ENCODE data around the gene SEMA6D. TPM values are rescaled to one million over a fixed set of nuclear protein-coding genes. Genes with fewer than 3 reads are reported as not detected.

The SEMA6D gene
- total RNA-seq, 2 experiments from 2014 or later, result not detected

GRCh38 chr15:47742334-47742733, 25.0 kb downstream of the SEMA6D start:
- CTCF ChIA-PET, result no interaction called here
- POLR2A ChIA-PET, result no interaction called here

GRCh38 chr15:47742742-47743141, 25.4 kb downstream of the SEMA6D start:
- POLR2A ChIA-PET, result no interaction called here
- CTCF ChIA-PET, result no interaction called here

- CTCF ChIA-PET, result no interaction called here
- POLR2A ChIA-PET, result no interaction called here
Observed at GRCh38 chr15:47743385-47743784, 26.1 kb downstream of the SEMA6D start.

- ChIA-PET POLR2A (no interaction called here), CTCF (no interaction called here)
Observed at GRCh38 chr15:47743886-47744285, 26.6 kb downstream of the SEMA6D start.

GRCh38 chr15:47744496-47744895, 27.2 kb downstream of the SEMA6D start:
- POLR2A ChIA-PET, result no interaction called here
- CTCF ChIA-PET, result no interaction called here

- CTCF ChIA-PET, result no interaction called here
- POLR2A ChIA-PET, result no interaction called here
Observed at GRCh38 chr15:47744973-47745372, 27.7 kb downstream of the SEMA6D start.

GRCh38 chr15:47746516-47746915, 29.2 kb downstream of the SEMA6D start:
- ChIA-PET CTCF (no interaction called here), POLR2A (no interaction called here)

GRCh38 chr15:47750030-47750739, 32.9 kb downstream of the SEMA6D start:
- CTCF ChIA-PET, result no interaction called here

GRCh38 chr15:47750740-47751262, 33.5 kb downstream of the SEMA6D start:
- POLR2A ChIA-PET, result no interaction called here
- CTCF ChIA-PET, result no interaction called here

More at GRCh38 chr15:47750030-47750739, 32.9 kb downstream of the SEMA6D start:
- POLR2A ChIA-PET, result no interaction called here

GRCh38 chr15:47753591-47753990, 36.3 kb downstream of the SEMA6D start:
- CTCF ChIA-PET, result no interaction called here
- POLR2A ChIA-PET, result no interaction called here

GRCh38 chr15:47754312-47754711, 37.0 kb downstream of the SEMA6D start:
- ChIA-PET CTCF (no interaction called here), POLR2A (no interaction called here)

GRCh38 chr15:47755941-47756340, 38.6 kb downstream of the SEMA6D start:
- ChIA-PET CTCF (no interaction called here), POLR2A (no interaction called here)

- ChIA-PET CTCF (no interaction called here), POLR2A (no interaction called here)
Observed at GRCh38 chr15:47756872-47757271, 39.6 kb downstream of the SEMA6D start.

- CTCF ChIA-PET, result no interaction called here
- POLR2A ChIA-PET, result no interaction called here
Observed at GRCh38 chr15:47757331-47757730, 40.0 kb downstream of the SEMA6D start.

- ChIA-PET POLR2A (no interaction called here), CTCF (no interaction called here)
Observed at GRCh38 chr15:47762621-47763020, 45.3 kb downstream of the SEMA6D start.

- ChIA-PET POLR2A (no interaction called here), CTCF (no interaction called here)
Observed at GRCh38 chr15:47764666-47765065, 47.4 kb downstream of the SEMA6D start.

GRCh38 chr15:47766406-47766805, 49.1 kb downstream of the SEMA6D start:
- ChIA-PET POLR2A (no interaction called here), CTCF (no interaction called here)

GRCh38 chr15:47767035-47767434, 49.7 kb downstream of the SEMA6D start:
- ChIA-PET POLR2A (no interaction called here), CTCF (no interaction called here)

- POLR2A ChIA-PET, result no interaction called here
- CTCF ChIA-PET, result no interaction called here
Observed at GRCh38 chr15:47768735-47769134, 51.4 kb downstream of the SEMA6D start.

- ChIA-PET POLR2A (no interaction called here), CTCF (no interaction called here)
Observed at GRCh38 chr15:47769166-47769565, 51.9 kb downstream of the SEMA6D start.

GRCh38 chr15:47773143-47773542, 55.8 kb downstream of the SEMA6D start:
- CTCF ChIA-PET, result no interaction called here
- POLR2A ChIA-PET, result no interaction called here

- POLR2A ChIA-PET, result no interaction called here
- CTCF ChIA-PET, result no interaction called here
Observed at GRCh38 chr15:47778263-47778770, 61.0 kb downstream of the SEMA6D start.

All from activated CD8-positive, alpha-beta memory T cell treated with anti-CD3 and anti-CD28 coated beads for 36 hours (primary cell).